ENCODE data around the gene IMPA2.

Gene IMPA2

GRCh38 chr18:12010187-12010802, 29.0 kb downstream of the IMPA2 start:
- no peak for DNase-seq (ENCODE audit: low spot score)
- TF ChIP-seq CTCF (IDR thresholded peaks at IDR 0.05; ENCODE audit: extremely low read depth, missing control alignments), result no peak

GRCh38 chr18:12011199-12011956, 30.1 kb downstream of the IMPA2 start:
- DNase-seq (ENCODE audit: low spot score), result no peak
- no peak for TF ChIP-seq CTCF (IDR thresholded peaks at IDR 0.05; ENCODE audit: extremely low read depth, missing control alignments)

- no peak for DNase-seq (ENCODE audit: low spot score)
- no peak for TF ChIP-seq CTCF (IDR thresholded peaks at IDR 0.05; ENCODE audit: extremely low read depth, missing control alignments)
These were observed 30.7 kb downstream of the IMPA2 start for GRCh38 chr18:12011957-12012549.

GRCh38 chr18:12012697-12013096, 31.4 kb downstream of the IMPA2 start:
- TF ChIP-seq CTCF (IDR thresholded peaks at IDR 0.05; ENCODE audit: extremely low read depth, missing control alignments), result no peak
- DNase-seq (ENCODE audit: low spot score), result no peak

GRCh38 chr18:12013186-12013916, 32.0 kb downstream of the IMPA2 start:
- TF ChIP-seq CTCF (IDR thresholded peaks at IDR 0.05; ENCODE audit: extremely low read depth, missing control alignments), result no peak
- no peak for DNase-seq (ENCODE audit: low spot score)

GRCh38 chr18:12014086-12014485, 32.8 kb downstream of the IMPA2 start:
- DNase-seq (ENCODE audit: low spot score), result no peak
- no peak for TF ChIP-seq CTCF (IDR thresholded peaks at IDR 0.05; ENCODE audit: extremely low read depth, missing control alignments)

Measured in GM20000 (cell line).